Fibroblast of lung (primary cell): ENCODE measurements around the gene ST6GALNAC4.

Experiments used
- CTCF ChIP-seq, 2 donors: IDR thresholded peaks in 1 of 2; conservative IDR thresholded peaks in 1 of 2; 1 replicate in 1 of 2; 2 replicates in 1 of 2; pipeline ENCODE4 v1.5.1; 2011 to 2012; ENCODE audit warnings: low read length in 2 of 2, control low read depth in 1 of 2, inconsistent platforms in 1 of 2, low read depth in 1 of 2, mild to moderate bottlenecking in 1 of 2
- EZH2 ChIP-seq: IDR thresholded peaks from 2 replicates; pipeline ENCODE4 v1.5.1; 2012; ENCODE audit warnings: low read length, control low read depth, mild to moderate bottlenecking; ENCODE audit errors: missing control alignments

- TF ChIP-seq CTCF (conservative IDR thresholded peaks at IDR 0.05 in 1 of 2, IDR thresholded peaks at IDR 0.05 in 1 of 2; ENCODE audit: low read depth in 1 of 2, low read length in 2 of 2) (no peak), EZH2 (no peak)
These were observed 24.5 kb upstream of the ST6GALNAC4 start for GRCh38 chr9:127941062-127941960.
